Lower leg skin (tissue), 3 donors: Measurements from ENCODE around the gene CSN3.

Experiments used
- POLR2A ChIP-seq, 2 donors: fragments of 450-650 bp; IDR thresholded peaks; one replicate each; pipeline ENCODE4 v1.6.1; 2016 to 2017; ENCODE audit warnings: antibody characterized with exemption in 2 of 2, mild to moderate bottlenecking in 1 of 2, moderate library complexity in 1 of 2
- TF ChIP-seq, protein P1 (sequence below), 3 donors: fragments of 450-650 bp; IDR thresholded peaks; one replicate each; pipeline ENCODE4 v1.5.1; 2016; ENCODE audit warnings: antibody characterized with exemption in 3 of 3, mild to moderate bottlenecking in 3 of 3, moderate library complexity in 2 of 3

DNA sequence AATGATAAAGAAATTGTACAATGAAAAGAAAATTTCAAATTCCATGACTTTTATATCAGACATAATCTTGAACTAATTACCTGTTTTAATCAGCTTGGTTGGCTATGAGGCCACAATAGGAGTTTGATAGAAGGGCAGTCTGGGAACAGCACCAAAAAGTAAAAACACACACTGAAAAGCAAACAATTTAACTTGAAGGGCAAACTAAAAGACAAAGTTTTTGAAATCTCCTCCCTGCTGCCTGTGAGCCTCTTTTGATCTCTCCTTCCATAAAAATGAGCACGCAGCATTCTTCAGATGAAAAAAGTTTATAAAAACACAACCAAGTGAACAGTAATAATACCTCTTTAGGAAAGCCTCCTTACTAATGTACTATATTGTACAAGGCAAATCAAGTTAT, 38.8 kb upstream of the CSN3 start:
- TF ChIP-seq, protein P1, sequence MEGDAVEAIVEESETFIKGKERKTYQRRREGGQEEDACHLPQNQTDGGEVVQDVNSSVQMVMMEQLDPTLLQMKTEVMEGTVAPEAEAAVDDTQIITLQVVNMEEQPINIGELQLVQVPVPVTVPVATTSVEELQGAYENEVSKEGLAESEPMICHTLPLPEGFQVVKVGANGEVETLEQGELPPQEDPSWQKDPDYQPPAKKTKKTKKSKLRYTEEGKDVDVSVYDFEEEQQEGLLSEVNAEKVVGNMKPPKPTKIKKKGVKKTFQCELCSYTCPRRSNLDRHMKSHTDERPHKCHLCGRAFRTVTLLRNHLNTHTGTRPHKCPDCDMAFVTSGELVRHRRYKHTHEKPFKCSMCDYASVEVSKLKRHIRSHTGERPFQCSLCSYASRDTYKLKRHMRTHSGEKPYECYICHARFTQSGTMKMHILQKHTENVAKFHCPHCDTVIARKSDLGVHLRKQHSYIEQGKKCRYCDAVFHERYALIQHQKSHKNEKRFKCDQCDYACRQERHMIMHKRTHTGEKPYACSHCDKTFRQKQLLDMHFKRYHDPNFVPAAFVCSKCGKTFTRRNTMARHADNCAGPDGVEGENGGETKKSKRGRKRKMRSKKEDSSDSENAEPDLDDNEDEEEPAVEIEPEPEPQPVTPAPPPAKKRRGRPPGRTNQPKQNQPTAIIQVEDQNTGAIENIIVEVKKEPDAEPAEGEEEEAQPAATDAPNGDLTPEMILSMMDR (IDR thresholded peaks at IDR 0.05) = no peak
- TF ChIP-seq POLR2A (IDR thresholded peaks at IDR 0.05) = no peak
